ENCODE results near the gene ALDH4A1.

GRCh38 chr1:18859560-18859959 is 42.8 kb downstream of the ALDH4A1 start, which contains the start of gene TAS1R2:
- no peak for TF ChIP-seq CTCF (IDR thresholded peaks at IDR 0.05)
- no peak for TF ChIP-seq POLR2A (IDR thresholded peaks at IDR 0.05)

All from lower leg skin (tissue), 3 donors.